ENCODE results near the gene ZNF263. TPM values are rescaled to one million over a fixed set of nuclear protein-coding genes. Genes with fewer than 3 reads are reported as not detected.

Gene ZNF263
- polyA plus RNA-seq (ENCODE audit: insufficient read length in 4 of 4) = 10 to 100 TPM; 44.0 to 53.6 (median 46.0) TPM

- DNase-seq (ENCODE audit: low read depth in 4 of 4, low spot score in 3 of 4) = peak; percentile 92 to 97 (median 95)
Measured at GRCh38 chr16:3282730-3283542, at the start of gene ZNF263. Gene ZNF263 (plus strand): TSS chr16:3283491. CDS start chr16:3283819, 328 bp downstream.

- no peak for DNase-seq (ENCODE audit: low read depth in 4 of 4, low spot score in 3 of 4)
Measured at GRCh38 chr16:3234543-3234856, 48.8 kb upstream of the ZNF263 start.

GRCh38 chr16:3234857-3235561, 48.3 kb upstream of the ZNF263 start, which contains the start of gene ZNF200:
Gene ZNF200 (minus strand): TSS chr16:3235158. CDS start chr16:3233755, 1,403 bp downstream.
- DNase-seq (ENCODE audit: low read depth in 4 of 4, low spot score in 3 of 4) = peak; percentile 87 to 93 (median 90)

- DNase-seq (ENCODE audit: low read depth in 4 of 4, low spot score in 3 of 4) = no peak
Measured at GRCh38 chr16:3235856-3236669, 47.2 kb upstream of the ZNF263 start.

- no peak for DNase-seq (ENCODE audit: low read depth in 4 of 4, low spot score in 3 of 4)
Measured at GRCh38 chr16:3241761-3242160, 41.5 kb upstream of the ZNF263 start.

GRCh38 chr16:3242709-3243108, 40.6 kb upstream of the ZNF263 start:
- no peak for DNase-seq (ENCODE audit: low read depth in 4 of 4, low spot score in 3 of 4)

GRCh38 chr16:3243882-3244281, 39.4 kb upstream of the ZNF263 start:
- DNase-seq (ENCODE audit: low read depth in 4 of 4, low spot score in 3 of 4) = no peak

GRCh38 chr16:3246002-3246401, 37.3 kb upstream of the ZNF263 start:
- no peak for DNase-seq (ENCODE audit: low read depth in 4 of 4, low spot score in 3 of 4)

- DNase-seq (ENCODE audit: low read depth in 4 of 4, low spot score in 3 of 4) = no peak
Measured at GRCh38 chr16:3246876-3247275, 36.4 kb upstream of the ZNF263 start.

- DNase-seq (ENCODE audit: low read depth in 4 of 4, low spot score in 3 of 4) = no peak
Measured at GRCh38 chr16:3248596-3248995, 34.7 kb upstream of the ZNF263 start.

GRCh38 chr16:3249020-3249419, 34.3 kb upstream of the ZNF263 start:
- DNase-seq (ENCODE audit: low read depth in 4 of 4, low spot score in 3 of 4) = no peak

GRCh38 chr16:3249451-3249850, 33.8 kb upstream of the ZNF263 start:
- DNase-seq (ENCODE audit: low read depth in 4 of 4, low spot score in 3 of 4) = no peak

- DNase-seq (ENCODE audit: low read depth in 4 of 4, low spot score in 3 of 4) = no peak
Measured at GRCh38 chr16:3252967-3253366, 30.3 kb upstream of the ZNF263 start.

- no peak for DNase-seq (ENCODE audit: low read depth in 4 of 4, low spot score in 3 of 4)
Measured at GRCh38 chr16:3254309-3254708, 29.0 kb upstream of the ZNF263 start.

GRCh38 chr16:3256146-3256865, 27.0 kb upstream of the ZNF263 start, which contains the start of gene MEFV:
Gene MEFV (minus strand): TSS chr16:3256633. CDS start chr16:3256587, 46 bp downstream.
- DNase-seq (ENCODE audit: low read depth in 4 of 4, low spot score in 3 of 4) = no peak

GRCh38 chr16:3256866-3257465, 26.3 kb upstream of the ZNF263 start:
- DNase-seq (ENCODE audit: low read depth in 4 of 4, low spot score in 3 of 4) = no peak

GRCh38 chr16:3259836-3260235, 23.5 kb upstream of the ZNF263 start:
- DNase-seq (ENCODE audit: low read depth in 4 of 4, low spot score in 3 of 4) = no peak

GRCh38 chr16:3262517-3262916, 20.8 kb upstream of the ZNF263 start:
- DNase-seq (ENCODE audit: low read depth in 4 of 4, low spot score in 3 of 4) = no peak

- peak; percentile 85 to 93 (median 90) for DNase-seq (ENCODE audit: low read depth in 4 of 4, low spot score in 3 of 4)
Measured at GRCh38 chr16:3264137-3265036, 18.9 kb upstream of the ZNF263 start.
